K562 (cell line): ENCODE data around the gene ENDOV. TPM values are rescaled to one million over a fixed set of nuclear protein-coding genes. Genes with fewer than 3 reads are reported as not detected.
A peak's percentile ranks its signal among the peaks of the same experiment; 100 is the strongest.

Source experiments
- ATAC-seq: fragments of 200-7000 bp; cut with Tn5 transposase; 3 replicates; pipeline ENCODE4 v1.9.1; 2020; ENCODE audit warnings: moderate library complexity
- BruUV-seq: library from RNA; stranded (reverse); fragments of 400-500 nt; replicated peaks from 2 replicates; lab custom pipeline; 2021; lab: Mats Ljungman, UMichigan
- CTCF ChIA-PET: fragments of 300-600 bp; formaldehyde crosslinking; extraction: SDS; loops from one replicate; lab custom pipeline; 2021; ENCODE audit warnings: low intra/inter-chr PET ratio; lab: Yijun Ruan, JAX
- POLR2A ChIA-PET: fragments of 300-600, 350-650 bp; sonication (Branson Sonifier 250); formaldehyde crosslinking; extraction: SDS; loops from one replicate; lab custom pipeline; 2021; ENCODE audit warnings: antibody characterized with exemption, inconsistent platforms; lab: Yijun Ruan, JAX
- DNase-seq, 4 experiments: peaks; one replicate each; pipeline versions ENCODE4 v3.0.0 to v3.0.0-alpha.2; 2011 to 2018; ENCODE audit warnings: low spot score in 3 of 4, mixed read lengths in 3 of 4; ENCODE audit errors: extremely low read depth in 1 of 4
- FAIRE-seq: peaks from 2 replicates; lab custom pipeline; 2011; peaks lifted over from hg19 to GRCh38; lab: Jason Lieb, UNC
- H2AFZ ChIP-seq: 2 replicates; pipeline ENCODE4 v1.6.0; 2011; ENCODE audit warnings: low read depth, low read length, control low read depth, inconsistent platforms
- H3K27ac ChIP-seq: fragments of 200-600 bp; 3 replicates; pipeline ENCODE4 v1.8.0; 2011; ENCODE audit warnings: low read depth, mild to moderate bottlenecking, control low read depth, inconsistent platforms, low read length, moderate library complexity, mixed read lengths; ENCODE audit errors: extremely low read depth
- H3K27me3 ChIP-seq, 2 experiments: fragments of 300-600 bp in 1 of 2; 2 replicates in 1 of 2; 3 replicates in 1 of 2; pipeline versions ENCODE4 v1.6.0 to v1.8.0; 2011; ENCODE audit warnings: inconsistent platforms in 2 of 2, low read length in 2 of 2, mild to moderate bottlenecking in 1 of 2, mixed read lengths in 1 of 2, moderate library complexity in 1 of 2; ENCODE audit not compliant: control insufficient read depth in 2 of 2, insufficient read depth in 2 of 2
- H3K36me3 ChIP-seq: fragments of 300-600 bp; 3 replicates; pipeline ENCODE4 v1.8.0; 2011; ENCODE audit warnings: mild to moderate bottlenecking, low read length, inconsistent platforms; ENCODE audit not compliant: control insufficient read depth, insufficient read depth
- H3K4me1 ChIP-seq, 2 experiments: fragments of 200-600 bp in 1 of 2; replicated peaks in 1 of 2; 2 replicates in 1 of 2; 3 replicates in 1 of 2; pipeline versions ENCODE4 v1.5.1 to v1.8.0; 2011; ENCODE audit warnings: inconsistent platforms in 2 of 2, low read length in 2 of 2, mild to moderate bottlenecking in 1 of 2, mixed read lengths in 1 of 2, moderate library complexity in 1 of 2; ENCODE audit not compliant: control insufficient read depth in 2 of 2, insufficient read depth in 2 of 2
- H3K4me2 ChIP-seq: 2 replicates; pipeline ENCODE4 v1.6.1; 2011; ENCODE audit warnings: low read length, control low read depth, inconsistent platforms, mixed read lengths; ENCODE audit not compliant: insufficient read depth
- H3K4me3 ChIP-seq: fragments of 200-600 bp; sonication (generic), shearing (Covaris generic); 2 replicates; pipeline ENCODE4 v1.5.1; 2016; ENCODE audit warnings: control low read depth, inconsistent platforms
- H3K79me2 ChIP-seq: fragments of 200-600 bp; 3 replicates; pipeline ENCODE4 v1.8.0; 2011; ENCODE audit warnings: low read length, inconsistent platforms; ENCODE audit not compliant: control insufficient read depth, insufficient read depth
- H3K9ac ChIP-seq, 2 experiments: 2 replicates each; pipeline versions ENCODE4 v1.6.0 to v1.6.1; 2011; ENCODE audit warnings: low read depth in 2 of 2, low read length in 2 of 2, control low read depth in 1 of 2, inconsistent platforms in 1 of 2, mild to moderate bottlenecking in 1 of 2, mixed read lengths in 1 of 2; ENCODE audit not compliant: insufficient read depth in 1 of 2
- H3K9me1 ChIP-seq: one replicate; pipeline ENCODE4 v1.6.0; 2011; ENCODE audit warnings: inconsistent platforms, mild to moderate bottlenecking, low read length, moderate library complexity; ENCODE audit not compliant: control insufficient read depth, insufficient read depth
- H3K9me3 ChIP-seq: replicated peaks from 2 replicates; pipeline ENCODE4 v1.5.1; 2011; ENCODE audit warnings: low read depth, low read length, inconsistent platforms; ENCODE audit not compliant: control insufficient read depth, insufficient read depth
- H4K20me1 ChIP-seq: replicated peaks from 2 replicates; pipeline ENCODE4 v1.6.1; 2011; ENCODE audit warnings: low read length, inconsistent platforms, mixed read lengths; ENCODE audit not compliant: control insufficient read depth, insufficient read depth
- CC2D1A ChIP-seq: fragments of 450-650 bp; IDR thresholded peaks from 2 replicates; pipeline ENCODE4 v1.6.1; 2017; ENCODE audit warnings: mild to moderate bottlenecking
- CEBPB ChIP-seq: fragments of 450-650 bp; IDR thresholded peaks from 2 replicates; pipeline ENCODE4 v1.6.1; 2016; ENCODE audit warnings: missing genetic modification characterization, missing compliant biosample characterization
- MAZ ChIP-seq, 2 experiments: fragments of 450-650 bp in 1 of 2; sonication (generic) in 1 of 2; formaldehyde crosslinking; IDR thresholded peaks in 1 of 2; conservative IDR thresholded peaks in 1 of 2; 2 replicates each; pipeline versions ENCODE4 v1.4.0 to v1.5.0; 2020; ENCODE audit warnings: mild to moderate bottlenecking in 1 of 2, missing genetic modification reagents in 1 of 2
- RBFOX2 ChIP-seq: fragments of 200-400 bp; formaldehyde crosslinking; IDR thresholded peaks from 2 replicates; pipeline ENCODE4 v1.6.1; 2017; ENCODE audit warnings: low read depth, mild to moderate bottlenecking, low read length, moderate library complexity
- SAFB ChIP-seq: fragments of 200-400 bp; formaldehyde crosslinking; IDR thresholded peaks from 2 replicates; pipeline ENCODE4 v1.6.1; 2017; ENCODE audit warnings: low read depth, low read length, borderline replicate concordance
- WGBS: fragments of 100-300 bp; shearing (Covaris generic); methylation state at CpG from one replicate; pipeline ENCODE4 v1.1.6; 2016; ENCODE audit warnings: low coverage, mixed read lengths; ENCODE audit not compliant: insufficient coverage; ENCODE audit errors: missing lambda C conversion rate; 5-methylcytosine and 5-hydroxymethylcytosine counted together
- in situ Hi-C: fragments of 300-500 bp; cut with MboI; formaldehyde crosslinking; loops from 4 replicates; pipeline ENCODE4 v1.15.0; 2018; ENCODE audit warnings: inconsistent platforms, mixed read lengths
- intact Hi-C: fragments of 100-400 bp; cut with micrococcal nuclease; formaldehyde crosslinking; loops from 2 replicates; pipeline ENCODE4 v1.14.2; 2022
- polyA plus RNA-seq, 8 experiments: library from polyadenylated mRNA; depleted of rRNA in 4 of 8; stranded (reverse) in 5 of 8; unstranded in 3 of 8; fragments of >200 nt; fragmentation: Nextera tagmentation in 2 of 8; fragmentation: Illumina TruSeq in 1 of 8; extraction: Ambion mirVana in 2 of 8; extraction: Trizol in 1 of 8; gene quantifications; 2 replicates each; pipeline versions ENCODE4 v1.2.1 to v1.2.3, GENCODE V29; 2011 to 2014; ENCODE audit warnings: inconsistent platforms in 1 of 8, missing spikeins in 1 of 8
- total RNA-seq, 7 experiments: library from RNA; depleted of rRNA in 6 of 7; stranded (reverse); fragments of >200 nt in 6 of 7; fragmentation: Illumina TruSeq in 2 of 7; extraction: Trizol in 2 of 7; gene quantifications; 2 replicates each; pipeline versions ENCODE4 v1.2.1 to v1.2.3, GENCODE V29; 2011 to 2021; ENCODE audit warnings: low replicate concordance in 1 of 7
- TF ChIP-seq, protein P1 (sequence below): fragments of 450-650 bp; conservative IDR thresholded peaks from 2 replicates; pipeline ENCODE4 v1.6.1; 2016; ENCODE audit warnings: missing genetic modification characterization, low read depth, mild to moderate bottlenecking, control low read depth, missing compliant biosample characterization

ENDOV gene
- total and polyA plus RNA-seq, 9 of the 15 experiments (the other 6 are each of a cell fraction or from before 2014, with no cell fraction given) = 1.2 to 8.2 (median 3.7) TPM

DNA sequence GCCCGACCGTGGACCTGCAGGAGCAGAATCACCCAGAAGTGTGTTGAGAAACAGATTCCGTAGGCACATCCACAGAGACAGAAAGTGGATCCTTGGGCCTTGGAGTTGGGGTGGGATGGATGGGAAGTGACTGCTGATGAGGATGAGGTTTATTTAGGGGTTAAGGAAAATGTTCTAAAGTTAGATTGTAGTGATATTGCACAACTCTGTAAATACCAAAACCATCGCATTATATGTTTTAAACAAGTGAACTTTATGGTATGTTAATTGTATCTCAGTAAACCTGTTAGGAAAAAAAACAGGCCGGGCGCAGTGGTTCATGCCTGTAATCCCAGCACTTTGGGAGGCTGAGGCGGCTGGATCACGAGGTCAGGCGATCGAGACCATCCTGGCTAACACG is 3.6 kb downstream of the ENDOV start:
- no peak overlapping the region for H2AFZ ChIP-seq
- CTCF ChIA-PET = no interaction called here
- intact Hi-C loops = no loop called here

DNA sequence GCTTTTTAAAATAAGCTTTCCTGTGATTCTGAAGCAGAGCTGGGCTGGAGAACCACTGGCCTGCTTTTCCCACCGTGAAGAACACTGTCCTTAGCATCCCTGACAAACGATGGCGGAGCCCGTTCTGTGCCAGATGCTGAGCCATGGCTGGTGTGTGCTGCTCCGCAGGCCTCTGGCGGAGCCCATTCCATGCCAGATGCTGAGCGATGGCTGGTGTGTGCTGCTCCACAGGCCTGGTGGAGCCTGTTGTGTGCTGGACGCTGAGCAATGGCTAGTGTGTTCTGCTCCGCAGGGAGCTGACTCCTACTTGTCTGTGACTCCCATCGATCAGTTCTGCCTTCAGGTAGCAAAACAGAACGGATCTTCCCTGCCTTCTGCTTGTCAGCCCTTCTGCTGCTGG is 4.3 kb downstream of the ENDOV start:
- in situ Hi-C loops = no loop called here

More for the DNA sequence above, 3.6 kb downstream of the ENDOV start:
- peaks cover 6 to 24% of the 10 kb centered on the region in 2 experiments; a peak in 4 of 5 replicates for H3K27me3 ChIP-seq
- no TSS peak for BruUV-seq
- peaks cover 7% of the 10 kb centered on the region; the same call in 2 of the 3 replicates for H3K79me2 ChIP-seq
- in situ Hi-C loops = no loop called here
- H3K4me2 ChIP-seq = no peak overlapping the region
- FAIRE-seq = no peak
- no peaks in the 10 kb centered on the region for H4K20me1 ChIP-seq
- 81% methylated on average over 11 of the region's 11 CpGs for WGBS
- H3K4me3 ChIP-seq = no peak overlapping the region
- no peak overlapping the region for H3K27ac ChIP-seq
- no peaks in the 10 kb centered on the region for H3K9me3 ChIP-seq
- no peaks in the 10 kb centered on the region for H3K9me1 ChIP-seq
- H3K36me3 ChIP-seq = 0 out of 3 replicates have a peak, but pooled peaks cover 3% of the 10 kb centered on the region
- POLR2A ChIA-PET = no interaction called here
- no peak for DNase-seq
- no peak overlapping the region for H3K9ac ChIP-seq
- TF ChIP-seq CEBPB (tag) = peak; percentile 29; the same call in 1 of the 2 replicates
- no peak for TF ChIP-seq CC2D1A
- TF ChIP-seq, all 486 proteins: peak for 1
- H3K4me1 ChIP-seq = peaks cover 3 to 27% of the 10 kb centered on the region in 2 experiments; a peak in 4 of 5 replicates
- ATAC-seq = no peak

More for the DNA sequence above, 4.3 kb downstream of the ENDOV start:
- H3K79me2 ChIP-seq = peaks cover 7% of the 10 kb centered on the region; the same call in 2 of the 3 replicates
- BruUV-seq = no TSS peak
- H3K27ac ChIP-seq = no peak overlapping the region
- 80% methylated on average over 11 of the region's 11 CpGs for WGBS
- TF ChIP-seq, protein P1, sequence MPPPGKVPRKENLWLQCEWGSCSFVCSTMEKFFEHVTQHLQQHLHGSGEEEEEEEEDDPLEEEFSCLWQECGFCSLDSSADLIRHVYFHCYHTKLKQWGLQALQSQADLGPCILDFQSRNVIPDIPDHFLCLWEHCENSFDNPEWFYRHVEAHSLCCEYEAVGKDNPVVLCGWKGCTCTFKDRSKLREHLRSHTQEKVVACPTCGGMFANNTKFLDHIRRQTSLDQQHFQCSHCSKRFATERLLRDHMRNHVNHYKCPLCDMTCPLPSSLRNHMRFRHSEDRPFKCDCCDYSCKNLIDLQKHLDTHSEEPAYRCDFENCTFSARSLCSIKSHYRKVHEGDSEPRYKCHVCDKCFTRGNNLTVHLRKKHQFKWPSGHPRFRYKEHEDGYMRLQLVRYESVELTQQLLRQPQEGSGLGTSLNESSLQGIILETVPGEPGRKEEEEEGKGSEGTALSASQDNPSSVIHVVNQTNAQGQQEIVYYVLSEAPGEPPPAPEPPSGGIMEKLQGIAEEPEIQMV (tag) = no peak
- TF ChIP-seq SAFB (no peak), RBFOX2 (0 out of 2 replicates have a peak, but pooled peaks have one; percentile 19), MAZ (CRISPR knock-in tag; conservative IDR thresholded peaks at IDR 0.05 in 1 of 2, IDR thresholded peaks at IDR 0.05 in 1 of 2) (no peak)
- CTCF ChIA-PET = no interaction called here
- H3K36me3 ChIP-seq = 0 out of 3 replicates have a peak, but pooled peaks cover 3% of the 10 kb centered on the region
- H3K9me1 ChIP-seq = no peaks in the 10 kb centered on the region
- no peak overlapping the region for H3K9ac ChIP-seq
- 0 out of 2 replicates have a peak, but pooled peaks cover 4% of the 10 kb centered on the region for H4K20me1 ChIP-seq
- DNase-seq (no peak), FAIRE-seq (no peak), ATAC-seq (no peak)
- peaks cover 3 to 25% of the 10 kb centered on the region in 2 experiments; a peak in 4 of 5 replicates for H3K4me1 ChIP-seq
- peaks cover 5 to 24% of the 10 kb centered on the region in 2 experiments; a peak in 4 of 5 replicates for H3K27me3 ChIP-seq
- H3K9me3 ChIP-seq = no peaks in the 10 kb centered on the region
- POLR2A ChIA-PET = interaction anchor here (0.5 to 1.1 kb wide), 3 partner anchors 43 to 269 kb away, joined by 3 read pairs; no protein-coding TSS in a partner anchor
- H2AFZ ChIP-seq = no peak overlapping the region
- H3K4me2 ChIP-seq = no peak overlapping the region
- H3K4me3 ChIP-seq = no peak overlapping the region
- intact Hi-C loops = no loop called here
